ES-I3 (cell line): ENCODE data around the gene CTBP2.
"Not testable (repeated sequence)": the region's sequence is repeated elsewhere in the genome, so short reads cannot be mapped to it uniquely, and the experiment has no call there.

Source experiments
- H3K36me3 ChIP-seq: 2 replicates; pipeline ENCODE4 v1.6.1; 2013; ENCODE audit warnings: mild to moderate bottlenecking, low read length, control low read depth, moderate library complexity; ENCODE audit not compliant: insufficient read depth
- H3K4me1 ChIP-seq: 2 replicates; pipeline ENCODE4 v1.6.1; 2013; ENCODE audit warnings: mild to moderate bottlenecking, control low read depth, low read length; ENCODE audit not compliant: insufficient read depth
- H3K9ac ChIP-seq: 2 replicates; pipeline ENCODE4 v1.6.1; 2013; ENCODE audit warnings: low read depth, mild to moderate bottlenecking, low read length, moderate library complexity
- H3K9me3 ChIP-seq: 2 replicates; pipeline ENCODE4 v1.6.1; 2013; ENCODE audit warnings: mild to moderate bottlenecking, low read length, moderate library complexity; ENCODE audit not compliant: control insufficient read depth, insufficient read depth

CTBP2 gene

GRCh38 chr10:125084614-125085257, 75.6 kb downstream of the CTBP2 start:
- no peaks in the 10 kb centered on the region for H3K9me3 ChIP-seq
- no peak overlapping the region for H3K9ac ChIP-seq
- peaks cover 21% of the 10 kb centered on the region for H3K4me1 ChIP-seq
- H3K36me3 ChIP-seq, result peaks cover 19% of the 10 kb centered on the region

GRCh38 chr10:125084191-125084613, 76.2 kb downstream of the CTBP2 start:
- H3K9me3 ChIP-seq, result no peaks in the 10 kb centered on the region
- H3K36me3 ChIP-seq, result peaks cover 19% of the 10 kb centered on the region
- no peak overlapping the region for H3K9ac ChIP-seq
- peaks cover 21% of the 10 kb centered on the region for H3K4me1 ChIP-seq

DNA sequence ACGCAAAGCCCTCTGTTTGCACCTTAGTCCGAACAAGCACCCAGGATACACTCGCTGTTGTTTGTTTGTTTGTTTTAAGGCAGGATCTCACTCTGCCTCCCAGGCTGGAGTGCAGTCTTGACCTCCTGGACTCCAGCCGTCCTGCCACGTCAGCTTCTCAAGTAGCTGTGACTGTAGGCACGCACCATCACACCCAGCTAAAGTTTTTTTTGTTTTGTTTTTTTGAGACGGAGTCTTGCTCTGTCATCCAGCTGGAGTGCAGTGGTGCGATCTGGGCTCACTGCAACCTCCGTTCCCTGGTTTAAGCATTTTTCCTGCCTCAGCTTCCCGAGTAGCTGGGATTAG, 76.8 kb downstream of the CTBP2 start:
- Histone ChIP-seq H3K9ac (no peak overlapping the region), H3K9me3 (no peaks in the 10 kb centered on the region), H3K36me3 (peaks cover 16% of the 10 kb centered on the region), H3K4me1 (peaks cover 17% of the 10 kb centered on the region)

GRCh38 chr10:125082881-125083575, 77.3 kb downstream of the CTBP2 start:
- no peak overlapping the region for H3K9ac ChIP-seq
- H3K36me3 ChIP-seq, result peaks cover 12% of the 10 kb centered on the region
- peaks cover 14% of the 10 kb centered on the region for H3K4me1 ChIP-seq
- H3K9me3 ChIP-seq, result no peaks in the 10 kb centered on the region

GRCh38 chr10:125082471-125082870, 77.9 kb downstream of the CTBP2 start:
- H3K4me1 ChIP-seq, result peaks cover 11% of the 10 kb centered on the region
- not testable (repeated sequence) for H3K36me3 ChIP-seq, H3K9me3 ChIP-seq, H3K9ac ChIP-seq

- H3K4me1 ChIP-seq, result peaks cover 11% of the 10 kb centered on the region
Observed at GRCh38 chr10:125081931-125082330, 78.4 kb downstream of the CTBP2 start.

GRCh38 chr10:125080984-125081383, 79.4 kb downstream of the CTBP2 start:
- H3K9ac ChIP-seq, result no peak overlapping the region
- peaks cover 11% of the 10 kb centered on the region for H3K4me1 ChIP-seq
- H3K36me3 ChIP-seq, result peaks cover 12% of the 10 kb centered on the region
- no peaks in the 10 kb centered on the region for H3K9me3 ChIP-seq

More at GRCh38 chr10:125081931-125082330, 78.4 kb downstream of the CTBP2 start:
- peaks cover 8% of the 10 kb centered on the region for H3K36me3 ChIP-seq
- no peaks in the 10 kb centered on the region for H3K9me3 ChIP-seq
- no peak overlapping the region for H3K9ac ChIP-seq

- no peaks in the 10 kb centered on the region for H3K9me3 ChIP-seq
- H3K36me3 ChIP-seq, result peaks cover 18% of the 10 kb centered on the region
- peaks cover 7% of the 10 kb centered on the region for H3K4me1 ChIP-seq
- H3K9ac ChIP-seq, result no peak overlapping the region
Observed at GRCh38 chr10:125080296-125080695, 80.1 kb downstream of the CTBP2 start.

GRCh38 chr10:125079091-125079600, 81.2 kb downstream of the CTBP2 start:
- Histone ChIP-seq H3K4me1 (no peaks in the 10 kb centered on the region; the same call in 1 of the 2 replicates), H3K36me3 (peaks cover 18% of the 10 kb centered on the region), H3K9me3 (no peaks in the 10 kb centered on the region), H3K9ac (no peak overlapping the region)

- H3K4me1 ChIP-seq, result no peaks in the 10 kb centered on the region
- peaks cover 19% of the 10 kb centered on the region for H3K36me3 ChIP-seq
- no peaks in the 10 kb centered on the region for H3K9me3 ChIP-seq
Observed at GRCh38 chr10:125076891-125077541, 83.3 kb downstream of the CTBP2 start.

DNA sequence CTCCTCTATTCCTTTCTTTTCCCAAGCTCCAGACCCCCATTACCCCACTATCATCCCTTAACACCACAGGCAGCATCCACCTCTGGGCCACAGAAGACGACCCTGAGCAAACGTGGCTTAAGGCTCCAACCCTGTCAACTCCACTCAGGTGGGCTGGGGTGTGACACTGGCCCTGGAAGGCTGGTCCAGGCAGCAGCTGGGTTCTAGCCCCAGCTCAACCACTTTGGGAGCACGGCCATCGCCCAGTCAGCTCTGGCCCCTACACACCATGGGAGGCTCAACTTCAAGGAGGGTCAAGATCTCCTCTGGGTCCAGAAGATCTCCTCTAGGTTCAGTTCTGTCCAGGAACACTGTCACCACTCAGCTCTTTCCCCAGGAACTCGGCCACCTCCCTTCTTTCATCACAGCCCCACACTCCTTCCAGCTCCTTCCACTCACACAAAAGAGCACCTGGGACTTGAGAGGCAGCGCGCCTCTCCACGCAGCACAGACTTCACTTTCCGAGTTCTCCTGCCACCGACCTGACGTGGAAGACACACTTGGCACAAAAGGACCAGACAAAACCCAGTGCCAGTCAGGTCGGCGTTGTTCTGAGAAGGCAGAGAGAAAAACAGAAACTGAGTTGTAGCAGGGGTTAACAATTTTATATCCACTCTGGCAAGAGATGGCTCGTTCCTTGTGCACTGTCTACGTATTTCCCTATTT, 84.1 kb downstream of the CTBP2 start:
- Histone ChIP-seq H3K36me3 (peaks cover 19% of the 10 kb centered on the region), H3K9me3 (no peaks in the 10 kb centered on the region), H3K4me1 (no peaks in the 10 kb centered on the region), H3K9ac (no peak overlapping the region)

More at GRCh38 chr10:125076891-125077541, 83.3 kb downstream of the CTBP2 start:
- no peak overlapping the region for H3K9ac ChIP-seq

GRCh38 chr10:125073996-125074395, 86.4 kb downstream of the CTBP2 start:
- Histone ChIP-seq H3K4me1 (no peaks in the 10 kb centered on the region), H3K9me3 (no peaks in the 10 kb centered on the region), H3K9ac (no peak overlapping the region), H3K36me3 (peaks cover 21% of the 10 kb centered on the region)

DNA sequence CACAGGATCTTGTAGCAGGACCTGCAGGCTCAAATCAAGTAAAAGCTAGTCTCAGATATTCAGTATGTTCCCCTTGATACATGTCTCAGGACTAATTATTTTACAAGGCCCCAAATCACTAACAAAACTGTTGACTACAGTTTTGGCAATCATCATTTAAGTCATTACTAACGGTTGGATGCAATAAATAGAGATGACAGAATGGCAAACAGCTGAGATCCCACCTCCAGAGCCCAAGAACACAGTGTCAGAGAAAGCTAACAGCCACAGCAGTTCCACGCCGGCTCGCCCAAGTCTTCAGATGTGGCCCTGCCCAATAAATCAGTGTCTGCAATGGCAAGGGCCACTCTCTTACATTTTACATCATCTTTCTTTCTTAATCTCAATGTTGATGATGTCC, 87.6 kb downstream of the CTBP2 start:
- Histone ChIP-seq H3K9me3 (no peaks in the 10 kb centered on the region), H3K9ac (no peak overlapping the region), H3K4me1 (no peaks in the 10 kb centered on the region), H3K36me3 (peaks cover 23% of the 10 kb centered on the region)

DNA sequence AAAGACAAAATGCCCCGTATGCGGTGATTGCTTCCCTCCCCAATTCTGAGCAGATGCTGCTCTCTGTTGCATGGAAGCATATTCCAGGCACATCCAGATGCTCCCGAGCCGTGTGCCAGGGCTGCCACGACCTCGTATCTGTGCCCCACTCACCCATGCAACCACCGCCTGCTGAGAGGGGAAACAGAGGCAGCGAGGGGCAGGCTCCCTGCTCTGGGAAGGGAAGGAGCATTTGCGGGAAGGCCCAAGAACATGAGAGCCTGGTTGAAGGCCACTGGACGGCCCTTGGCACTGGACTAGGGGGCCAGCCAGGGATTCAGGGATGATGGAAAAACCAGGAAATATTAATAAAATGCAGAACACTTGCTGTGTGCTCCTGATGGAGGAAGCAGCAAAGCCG, 89.4 kb downstream of the CTBP2 start:
- Histone ChIP-seq H3K9me3 (no peaks in the 10 kb centered on the region), H3K36me3 (peaks cover 22% of the 10 kb centered on the region), H3K9ac (no peak overlapping the region), H3K4me1 (no peaks in the 10 kb centered on the region)
